IPS-18a (cell line): ENCODE data around the gene TRIM44.

Experiments used
- H3K27ac ChIP-seq: one replicate; pipeline ENCODE4 v1.5.1; 2013; ENCODE audit warnings: low read length
- H3K27me3 ChIP-seq: one replicate; pipeline ENCODE4 v1.6.1; 2013; ENCODE audit warnings: mild to moderate bottlenecking, low read length; ENCODE audit not compliant: control insufficient read depth, insufficient read depth
- H3K36me3 ChIP-seq: one replicate; pipeline ENCODE4 v1.6.1; 2013; ENCODE audit warnings: low read depth, low read length; ENCODE audit not compliant: control insufficient read depth
- H3K4me1 ChIP-seq: one replicate; pipeline ENCODE4 v1.6.1; 2013; ENCODE audit warnings: low read depth, low read length; ENCODE audit not compliant: control insufficient read depth
- H3K4me3 ChIP-seq: one replicate; pipeline ENCODE4 v1.5.1; 2013; ENCODE audit warnings: low read length
- H3K9ac ChIP-seq: one replicate; pipeline ENCODE4 v1.6.1; 2013; ENCODE audit warnings: mild to moderate bottlenecking, low read length, moderate library complexity
- H3K9me3 ChIP-seq: one replicate; pipeline ENCODE4 v1.6.1; 2013; ENCODE audit warnings: low read depth, low read length; ENCODE audit not compliant: control insufficient read depth

TRIM44 gene

GRCh38 chr11:35841733-35842132 lies 179.2 kb downstream of the TRIM44 start:
- no peak overlapping the region for H3K4me3 ChIP-seq
- no peak overlapping the region for H3K9ac ChIP-seq
- no peaks in the 10 kb centered on the region for H3K27me3 ChIP-seq
- no peak overlapping the region for H3K27ac ChIP-seq
- no peaks in the 10 kb centered on the region for H3K36me3 ChIP-seq
- no peaks in the 10 kb centered on the region for H3K4me1 ChIP-seq
- no peaks in the 10 kb centered on the region for H3K9me3 ChIP-seq

- Histone ChIP-seq H3K4me1 (no peaks in the 10 kb centered on the region), H3K27ac (no peak overlapping the region), H3K36me3 (no peaks in the 10 kb centered on the region), H3K9ac (no peak overlapping the region), H3K9me3 (no peaks in the 10 kb centered on the region), H3K4me3 (no peak overlapping the region), H3K27me3 (no peaks in the 10 kb centered on the region)
Measured at GRCh38 chr11:35842958-35843357, 180.4 kb downstream of the TRIM44 start.

GRCh38 chr11:35844579-35844978 lies 182.0 kb downstream of the TRIM44 start:
- no peaks in the 10 kb centered on the region for H3K27me3 ChIP-seq
- no peak overlapping the region for H3K9ac ChIP-seq
- H3K36me3 ChIP-seq, result no peaks in the 10 kb centered on the region
- no peak overlapping the region for H3K4me3 ChIP-seq
- no peak overlapping the region for H3K27ac ChIP-seq
- no peaks in the 10 kb centered on the region for H3K4me1 ChIP-seq
- no peaks in the 10 kb centered on the region for H3K9me3 ChIP-seq

GRCh38 chr11:35845860-35846259 lies 183.3 kb downstream of the TRIM44 start:
- H3K4me1 ChIP-seq, result no peaks in the 10 kb centered on the region
- H3K4me3 ChIP-seq, result no peak overlapping the region
- H3K9me3 ChIP-seq, result no peaks in the 10 kb centered on the region
- H3K36me3 ChIP-seq, result no peaks in the 10 kb centered on the region
- no peak overlapping the region for H3K27ac ChIP-seq
- H3K9ac ChIP-seq, result no peak overlapping the region
- H3K27me3 ChIP-seq, result no peaks in the 10 kb centered on the region

GRCh38 chr11:35846874-35847273 lies 184.3 kb downstream of the TRIM44 start:
- no peaks in the 10 kb centered on the region for H3K36me3 ChIP-seq
- H3K9ac ChIP-seq, result no peak overlapping the region
- H3K4me1 ChIP-seq, result no peaks in the 10 kb centered on the region
- H3K9me3 ChIP-seq, result no peaks in the 10 kb centered on the region
- H3K27me3 ChIP-seq, result no peaks in the 10 kb centered on the region
- H3K4me3 ChIP-seq, result no peak overlapping the region
- no peak overlapping the region for H3K27ac ChIP-seq

- Histone ChIP-seq H3K9ac (no peak overlapping the region), H3K27me3 (no peaks in the 10 kb centered on the region), H3K27ac (no peak overlapping the region), H3K9me3 (no peaks in the 10 kb centered on the region), H3K4me1 (no peaks in the 10 kb centered on the region), H3K4me3 (no peak overlapping the region), H3K36me3 (no peaks in the 10 kb centered on the region)
Measured at GRCh38 chr11:35847473-35847872, 184.9 kb downstream of the TRIM44 start.

GRCh38 chr11:35848616-35849015 lies 186.0 kb downstream of the TRIM44 start:
- Histone ChIP-seq H3K9me3 (no peaks in the 10 kb centered on the region), H3K27me3 (no peaks in the 10 kb centered on the region), H3K9ac (no peak overlapping the region), H3K4me1 (no peaks in the 10 kb centered on the region), H3K36me3 (no peaks in the 10 kb centered on the region), H3K27ac (no peak overlapping the region), H3K4me3 (no peak overlapping the region)

GRCh38 chr11:35850191-35850590 lies 187.6 kb downstream of the TRIM44 start:
- Histone ChIP-seq H3K36me3 (no peaks in the 10 kb centered on the region), H3K9ac (no peak overlapping the region), H3K27ac (no peak overlapping the region), H3K27me3 (no peaks in the 10 kb centered on the region), H3K9me3 (no peaks in the 10 kb centered on the region), H3K4me1 (peaks cover 6% of the 10 kb centered on the region), H3K4me3 (no peak overlapping the region)

GRCh38 chr11:35851342-35851741 lies 188.8 kb downstream of the TRIM44 start:
- no peak overlapping the region for H3K4me3 ChIP-seq
- H3K27ac ChIP-seq, result no peak overlapping the region
- no peaks in the 10 kb centered on the region for H3K9me3 ChIP-seq
- no peaks in the 10 kb centered on the region for H3K27me3 ChIP-seq
- H3K9ac ChIP-seq, result no peak overlapping the region
- peaks cover 7% of the 10 kb centered on the region for H3K4me1 ChIP-seq
- no peaks in the 10 kb centered on the region for H3K36me3 ChIP-seq

GRCh38 chr11:35852056-35852455 lies 189.5 kb downstream of the TRIM44 start:
- Histone ChIP-seq H3K27me3 (no peaks in the 10 kb centered on the region), H3K9me3 (no peaks in the 10 kb centered on the region), H3K36me3 (no peaks in the 10 kb centered on the region)

GRCh38 chr11:35853971-35854370 lies 191.4 kb downstream of the TRIM44 start:
- H3K4me1 ChIP-seq, result peaks cover 7% of the 10 kb centered on the region
- H3K27me3 ChIP-seq, result no peaks in the 10 kb centered on the region
- H3K27ac ChIP-seq, result no peak overlapping the region

More at GRCh38 chr11:35852056-35852455, 189.5 kb downstream of the TRIM44 start:
- peaks cover 7% of the 10 kb centered on the region for H3K4me1 ChIP-seq
- H3K27ac ChIP-seq, result no peak overlapping the region
- no peak overlapping the region for H3K4me3 ChIP-seq
- H3K9ac ChIP-seq, result no peak overlapping the region

GRCh38 chr11:35855671-35856070 lies 193.1 kb downstream of the TRIM44 start:
- Histone ChIP-seq H3K36me3 (no peaks in the 10 kb centered on the region), H3K9ac (no peak overlapping the region), H3K4me1 (peaks cover 7% of the 10 kb centered on the region), H3K27me3 (no peaks in the 10 kb centered on the region), H3K9me3 (no peaks in the 10 kb centered on the region), H3K4me3 (no peak overlapping the region), H3K27ac (no peak overlapping the region)

More at GRCh38 chr11:35853971-35854370, 191.4 kb downstream of the TRIM44 start:
- Histone ChIP-seq H3K4me3 (no peak overlapping the region), H3K36me3 (no peaks in the 10 kb centered on the region), H3K9ac (no peak overlapping the region), H3K9me3 (no peaks in the 10 kb centered on the region)
